Pancreas (tissue), 10 donors: ENCODE data around the gene SIGLEC5. TPM values are rescaled to one million over a fixed set of nuclear protein-coding genes. Genes with fewer than 3 reads are reported as not detected.

Source experiments
- ATAC-seq, 4 donors: fragments of 200-7000 bp; cut with Tn5 transposase; one replicate each; pipeline versions ENCODE4 v1.8.0 to v1.9.1; 2020; ENCODE audit warnings: mild to moderate bottlenecking in 4 of 4, moderate library complexity in 4 of 4
- DNase-seq, 6 donors: peaks; one replicate each; pipeline ENCODE4 v3.0.0-alpha.2; 2020
- FAIRE-seq: peaks from 2 replicates; lab custom pipeline; 2012; peaks lifted over from hg19 to GRCh38; lab: Jason Lieb, UNC
- H3K27ac ChIP-seq, 4 donors: fragments of 200-600 bp; sonication (generic); 1 replicate in 3 of 4; 2 replicates in 1 of 4; pipeline versions ENCODE4 v1.5.0 to v1.8.0; 2020
- H3K27me3 ChIP-seq, 4 donors: fragments of 200-600 bp; one replicate each; pipeline ENCODE4 v1.8.0; 2021
- H3K36me3 ChIP-seq, 3 donors: fragments of 200-600 bp; sonication (generic) in 1 of 3; one replicate each; pipeline versions ENCODE4 v1.5.0 to v1.8.0; 2020 to 2021
- H3K4me1 ChIP-seq, 3 donors: fragments of 200-600 bp; one replicate each; pipeline ENCODE4 v1.8.0; 2021
- H3K4me3 ChIP-seq, 4 donors: fragments of 200-600 bp; sonication (generic) in 2 of 4; one replicate each; pipeline versions ENCODE4 v1.5.0 to v1.8.0; 2020 to 2021
- H3K9me3 ChIP-seq, 4 donors: fragments of 200-600 bp; one replicate each; pipeline ENCODE4 v1.8.0; 2021
- WGBS, 2 donors: extraction: QIAGEN DNeasy Blood & Tissue Kit; methylation state at CpG; one replicate each; pipeline ENCODE4 v1.1.7; 2013; 5-methylcytosine and 5-hydroxymethylcytosine counted together
- intact Hi-C, 3 donors: fragments of 100-400 bp; cut with DNase I; formaldehyde crosslinking; loops; one replicate each; pipeline versions ENCODE4 v1.11.1 to v1.14.2; 2022
- polyA plus RNA-seq, 2 donors: library from polyadenylated mRNA; stranded (reverse); fragments of 200-250 nt; gene quantifications; one replicate each; pipeline ENCODE4 v1.2.3, GENCODE V29; 2013
- total RNA-seq, 6 donors: library from RNA; stranded (reverse); fragmentation: NEBNext Ultra II Directional in 4 of 6; extraction: Animal tissue kit (Norgen Biotek cat#: 25700) in 4 of 6; gene quantifications; one replicate each; pipeline versions ENCODE4 v1.2.1 to v1.2.4, GENCODE V29; 2021 to 2023
- TF ChIP-seq, protein P1 (sequence below), 4 donors: fragments of 200-600 bp; sonication (generic) in 3 of 4; IDR thresholded peaks; one replicate each; pipeline versions ENCODE4 v1.5.0 to v1.8.0; 2021; ENCODE audit warnings: antibody characterized with exemption in 4 of 4
- donor health status: healthy with polysubstance abuse.
- donor health status: DM: no; HTN: no; CAD: no; lungs with moderate emphysema.
- donor health status: DM: no; HTN: no; CAD: no.
- donor health status: control.
- donor health status: control.
- donor health status: Bipolar disorder and iron deficiency.
- donor health status: DM: yes; HTN: yes; CAD: no.
- donor health status: DM: no; HTN: no; CAD: no.
- donor health status: DM: no; HTN: no; CAD: no.
- donor health status: DM: yes; HTN: yes; CAD: no.

SIGLEC5 gene
- total and polyA plus RNA-seq, 8 donors, result 0.05 to 0.37 (median 0.11) TPM; not detected in 5

DNA sequence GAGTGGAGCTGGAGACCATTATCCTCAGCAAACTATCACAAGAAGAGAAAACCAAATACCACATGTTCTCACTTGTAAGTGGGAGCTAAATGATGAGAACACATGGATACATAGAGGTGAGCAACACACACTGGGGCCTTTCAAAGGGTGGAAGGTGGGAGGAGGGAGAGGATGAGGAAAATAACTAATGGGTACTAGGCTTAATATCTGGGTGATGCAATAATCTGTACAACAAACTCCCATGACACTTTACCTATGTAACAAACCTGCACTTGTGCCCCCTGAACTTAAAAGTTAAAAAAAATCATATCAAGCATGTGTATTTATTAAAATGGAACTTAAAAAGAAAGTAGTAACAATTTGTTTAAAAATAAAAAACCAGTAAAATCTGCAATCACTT lies 11.4 kb upstream of the SIGLEC5 start:
- DNase-seq (no peak), FAIRE-seq (no peak), ATAC-seq (no peak)
- H3K36me3 ChIP-seq, result no peaks in the 10 kb centered on the region
- H3K9me3 ChIP-seq, result no peaks in the 10 kb centered on the region
- intact Hi-C loops, result no loop called here
- H3K27me3 ChIP-seq, result peaks cover 0 to 3% (median 0%) of the 10 kb centered on the region in 4 donors
- H3K4me3 ChIP-seq, result no peak overlapping the region
- H3K4me1 ChIP-seq, result no peaks in the 10 kb centered on the region
- TF ChIP-seq, protein P1, sequence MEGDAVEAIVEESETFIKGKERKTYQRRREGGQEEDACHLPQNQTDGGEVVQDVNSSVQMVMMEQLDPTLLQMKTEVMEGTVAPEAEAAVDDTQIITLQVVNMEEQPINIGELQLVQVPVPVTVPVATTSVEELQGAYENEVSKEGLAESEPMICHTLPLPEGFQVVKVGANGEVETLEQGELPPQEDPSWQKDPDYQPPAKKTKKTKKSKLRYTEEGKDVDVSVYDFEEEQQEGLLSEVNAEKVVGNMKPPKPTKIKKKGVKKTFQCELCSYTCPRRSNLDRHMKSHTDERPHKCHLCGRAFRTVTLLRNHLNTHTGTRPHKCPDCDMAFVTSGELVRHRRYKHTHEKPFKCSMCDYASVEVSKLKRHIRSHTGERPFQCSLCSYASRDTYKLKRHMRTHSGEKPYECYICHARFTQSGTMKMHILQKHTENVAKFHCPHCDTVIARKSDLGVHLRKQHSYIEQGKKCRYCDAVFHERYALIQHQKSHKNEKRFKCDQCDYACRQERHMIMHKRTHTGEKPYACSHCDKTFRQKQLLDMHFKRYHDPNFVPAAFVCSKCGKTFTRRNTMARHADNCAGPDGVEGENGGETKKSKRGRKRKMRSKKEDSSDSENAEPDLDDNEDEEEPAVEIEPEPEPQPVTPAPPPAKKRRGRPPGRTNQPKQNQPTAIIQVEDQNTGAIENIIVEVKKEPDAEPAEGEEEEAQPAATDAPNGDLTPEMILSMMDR (IDR thresholded peaks at IDR 0.05), result no peak
- H3K27ac ChIP-seq, result no peak overlapping the region

DNA sequence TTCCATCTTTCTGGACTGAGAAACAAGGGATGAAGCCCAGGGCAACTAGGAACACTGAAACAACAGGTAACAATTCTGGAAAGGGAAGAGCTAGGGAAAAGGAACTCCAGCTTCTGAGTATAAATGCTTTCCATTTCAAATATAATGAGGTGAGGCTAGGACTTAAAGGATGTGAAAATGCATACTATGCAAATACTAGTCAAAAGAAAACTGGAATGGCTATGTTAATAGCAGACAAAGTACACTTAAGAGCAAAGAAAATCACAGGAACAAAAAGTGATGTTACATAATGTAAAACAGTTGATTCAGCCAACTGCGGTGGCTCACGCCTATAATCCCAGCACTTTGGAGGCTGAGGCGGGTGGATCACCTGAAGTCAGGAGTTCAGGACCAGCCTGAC lies 10.2 kb upstream of the SIGLEC5 start:
- H3K4me1 ChIP-seq, result no peaks in the 10 kb centered on the region
- H3K36me3 ChIP-seq, result no peaks in the 10 kb centered on the region
- TF ChIP-seq, protein P1 (IDR thresholded peaks at IDR 0.05), result no peak
- WGBS, 2 donors, result 73 to 80% methylated on average over 3 of the region's 3 CpGs
- no peaks in the 10 kb centered on the region for H3K9me3 ChIP-seq
- H3K27ac ChIP-seq, result no peak overlapping the region
- peaks cover 0 to 3% (median 0%) of the 10 kb centered on the region in 4 donors for H3K27me3 ChIP-seq
- FAIRE-seq, result no peak
- H3K4me3 ChIP-seq, result no peak overlapping the region
- DNase-seq, result no peak
- no peak for ATAC-seq
- intact Hi-C loops, result no loop called here

DNA sequence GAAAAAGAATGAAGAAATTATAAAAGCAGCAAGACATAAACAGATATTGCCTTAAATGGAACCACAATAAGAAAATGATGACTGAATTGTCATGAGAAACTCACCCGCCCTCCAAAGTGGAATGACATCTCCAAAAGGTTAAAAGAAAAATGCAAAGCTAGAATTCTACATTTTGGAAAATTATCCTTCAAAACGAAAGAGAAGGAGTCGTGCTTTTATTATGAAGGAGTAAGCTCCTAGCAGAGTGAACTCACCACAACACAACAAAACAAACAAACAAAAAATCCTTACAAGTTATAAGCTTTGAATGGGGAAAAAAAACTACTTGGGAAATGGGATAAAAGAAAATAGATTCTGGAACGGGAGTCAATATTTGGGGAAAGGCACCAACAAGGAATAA lies 9.7 kb upstream of the SIGLEC5 start:
- intact Hi-C loops, result no loop called here
- no peaks in the 10 kb centered on the region for H3K4me1 ChIP-seq
- H3K27ac ChIP-seq, result no peak overlapping the region
- TF ChIP-seq, protein P1 (IDR thresholded peaks at IDR 0.05), result no peak
- 39 to 50% methylated on average over 4 of the region's 4 CpGs for WGBS, 2 donors
- no peaks in the 10 kb centered on the region for H3K9me3 ChIP-seq
- no peak for FAIRE-seq
- ATAC-seq, result no peak
- DNase-seq, result no peak
- H3K4me3 ChIP-seq, result no peak overlapping the region
- peaks cover 0 to 3% (median 0%) of the 10 kb centered on the region in 4 donors for H3K27me3 ChIP-seq
- H3K36me3 ChIP-seq, result no peaks in the 10 kb centered on the region

DNA sequence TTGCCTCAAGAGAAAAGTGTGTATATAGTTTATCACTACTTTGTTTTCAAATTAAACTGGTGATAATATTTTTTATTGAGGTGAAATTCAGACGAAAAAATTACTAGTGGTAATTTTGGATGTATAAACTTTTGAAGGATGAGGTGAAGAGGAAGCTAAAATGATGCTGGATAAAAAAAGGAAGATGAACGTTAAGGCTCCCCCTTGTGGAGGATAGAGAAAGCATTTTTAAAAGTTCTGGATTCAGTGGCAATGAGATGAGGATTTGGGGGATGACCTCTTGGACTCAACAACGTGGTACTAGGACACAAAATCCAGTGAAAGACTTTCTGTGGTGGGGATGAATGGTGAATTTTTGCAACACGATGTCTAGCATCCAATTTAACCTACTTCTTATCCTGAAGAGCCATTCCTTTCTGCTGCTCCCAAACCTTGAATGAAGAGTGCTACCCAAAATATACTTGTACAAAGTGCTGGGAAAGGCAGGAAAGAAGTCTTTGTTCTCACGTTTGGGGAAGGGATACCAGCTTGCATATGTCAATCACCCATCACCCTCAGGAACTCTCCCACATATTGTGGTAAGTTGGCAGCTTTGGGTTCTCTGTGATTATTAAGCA lies 7.3 kb upstream of the SIGLEC5 start:
- DNase-seq, result no peak
- TF ChIP-seq, protein P1 (IDR thresholded peaks at IDR 0.05), result peak in 1 of 4 donors; percentile 15
- Histone ChIP-seq H3K4me3 (no peak overlapping the region), H3K27ac (no peak overlapping the region), H3K4me1 (no peaks in the 10 kb centered on the region), H3K27me3 (peaks cover 0 to 3% (median 0%) of the 10 kb centered on the region in 4 donors), H3K9me3 (no peaks in the 10 kb centered on the region), H3K36me3 (no peaks in the 10 kb centered on the region)
- ATAC-seq, result no peak
- FAIRE-seq, result no peak
- intact Hi-C loops, result no loop called here
- 12 to 13% methylated on average over 5 of the region's 5 CpGs for WGBS, 2 donors

DNA sequence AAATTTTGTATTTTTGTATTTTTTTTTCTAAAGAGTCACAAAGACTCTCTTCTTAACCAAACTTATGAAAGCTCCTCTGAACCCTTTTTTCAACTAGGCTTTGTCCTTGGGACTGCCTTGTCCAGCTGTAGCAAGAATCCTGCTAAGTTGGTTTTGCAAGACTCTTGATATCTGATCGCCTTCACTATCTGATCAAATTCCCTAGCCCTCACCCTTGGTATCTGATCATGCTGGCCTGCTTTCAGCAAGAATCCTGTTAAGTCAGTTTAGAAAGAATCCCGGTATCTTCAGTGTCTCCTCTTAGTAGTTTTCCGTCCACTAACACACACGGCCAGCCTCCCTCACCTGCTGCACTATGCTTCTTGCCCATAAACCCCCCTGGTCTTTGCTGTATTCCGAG lies 1.9 kb upstream of the SIGLEC5 start:
- Histone ChIP-seq H3K4me3 (no peak overlapping the region), H3K27ac (no peak overlapping the region), H3K4me1 (no peaks in the 10 kb centered on the region), H3K36me3 (no peaks in the 10 kb centered on the region), H3K9me3 (no peaks in the 10 kb centered on the region), H3K27me3 (no peaks in the 10 kb centered on the region)
- intact Hi-C loops, result no loop called here
- WGBS, 2 donors, result 40 to 51% methylated on average over 5 of the region's 5 CpGs
- DNase-seq, result no peak
- no peak for ATAC-seq
- TF ChIP-seq, protein P1 (IDR thresholded peaks at IDR 0.05), result no peak
- no peak for FAIRE-seq
